ENCODE results near the gene PALD1. TPM values are rescaled to one million over a fixed set of nuclear protein-coding genes. Genes with fewer than 3 reads are reported as not detected.

The PALD1 gene
- total and polyA plus RNA-seq, 9 of the 15 experiments (the other 6 are each of a cell fraction or from before 2014, with no cell fraction given) = 0.03 to 0.29 (median 0.09) TPM; not detected in 2

GRCh38 chr10:70575874-70576802, 97.6 kb downstream of the PALD1 start (continued):
- TF ChIP-seq MAZ (CRISPR knock-in tag; conservative IDR thresholded peaks at IDR 0.05 in 1 of 2, IDR thresholded peaks at IDR 0.05 in 1 of 2) (peak; percentile 65), ZNF134 (CRISPR knock-in tag; conservative IDR thresholded peaks at IDR 0.05) (no peak), SRSF7 (optimal IDR thresholded peaks at IDR 0.05; ENCODE audit: low read depth, low read length) (no peak), RBM14 (IDR thresholded peaks at IDR 0.05; ENCODE audit: borderline replicate concordance, insufficient read depth, low read depth, low read length) (no peak), POLR2H (tag; IDR thresholded peaks at IDR 0.05; ENCODE audit: low read depth) (no peak), THAP7 (CRISPR knock-in tag; IDR thresholded peaks at IDR 0.05) (no peak), TAF9B (IDR thresholded peaks at IDR 0.05; ENCODE audit: partially characterized antibody) (no peak), SP1 (CRISPR knock-in tag; IDR thresholded peaks at IDR 0.05) (no peak), ZNF77 (CRISPR knock-in tag; IDR thresholded peaks at IDR 0.05) (no peak), RBBP5 (IDR thresholded peaks at IDR 0.05; ENCODE audit: borderline replicate concordance, insufficient read depth, low read length, poor library complexity, severe bottlenecking) (no peak), ZNF263 (CRISPR knock-in tag; IDR thresholded peaks at IDR 0.05; ENCODE audit: borderline replicate concordance) (no peak), ZNF586 (CRISPR knock-in tag; conservative IDR thresholded peaks at IDR 0.05) (no peak), CHD4 (IDR thresholded peaks at IDR 0.05; ENCODE audit: insufficient read depth, insufficient replicate concordance, low read depth, low read length, poor library complexity, severe bottlenecking) (peak; percentile 90), SMARCA5 (IDR thresholded peaks at IDR 0.05) (no peak), MECOM (CRISPR knock-in tag; IDR thresholded peaks at IDR 0.05) (0 out of 2 replicates have a peak, but pooled peaks have one; percentile 40), HOMEZ (CRISPR knock-in tag; IDR thresholded peaks at IDR 0.05) (no peak), KLF10 (CRISPR knock-in tag; IDR thresholded peaks at IDR 0.05) (no peak), YY1 (IDR thresholded peaks at IDR 0.05; ENCODE audit: borderline replicate concordance in 1 of 3, control insufficient read depth in 1 of 3, extremely low read depth in 1 of 3, insufficient read depth in 3 of 3, insufficient read length in 1 of 3, insufficient replicate concordance in 2 of 3, low read depth in 1 of 3, low read length in 2 of 3) (peak in 1 of 3 experiments; percentile 17), NR3C1 (CRISPR knock-in tag; IDR thresholded peaks at IDR 0.05) (no peak), HDAC6 (IDR thresholded peaks at IDR 0.05; ENCODE audit: low read depth, low read length) (no peak), ELF4 (CRISPR knock-in tag; IDR thresholded peaks at IDR 0.05) (no peak), ATF7 (IDR thresholded peaks at IDR 0.05) (peak; percentile 74), TBP (optimal IDR thresholded peaks at IDR 0.05; ENCODE audit: low read depth, low read length) (peak; percentile 20), PHF8 (IDR thresholded peaks at IDR 0.05; ENCODE audit: borderline replicate concordance, low read length) (no peak), ZNF23 (CRISPR knock-in tag; IDR thresholded peaks at IDR 0.05) (no peak), SNAPC5 (CRISPR knock-in tag; IDR thresholded peaks at IDR 0.05) (no peak), DPF2 (IDR thresholded peaks at IDR 0.05) (peak; percentile 81)
